Cardiac muscle cell (in vitro differentiated cells and primary cell): ENCODE results near the gene COPS2. TPM values are rescaled to one million over a fixed set of nuclear protein-coding genes. Genes with fewer than 3 reads are reported as not detected.

Experiments
- DNase-seq, 2 donors: peaks; one replicate each; pipeline versions ENCODE4 v3.0.0 to v3.0.0-alpha.2; 2010 to 2017; ENCODE audit warnings: low read depth in 1 of 2, low spot score in 1 of 2
- H3K27ac ChIP-seq: fragments of 200-600 bp; sonication (generic); 2 replicates; pipeline ENCODE4 v1.5.1; 2016
- H3K27me3 ChIP-seq: fragments of 200-600 bp; sonication (generic); 2 replicates; pipeline ENCODE4 v1.6.0; 2016; ENCODE audit warnings: control low read depth
- H3K36me3 ChIP-seq: fragments of 200-600 bp; sonication (generic); 2 replicates; pipeline ENCODE4 v1.5.1; 2016; ENCODE audit warnings: control low read depth
- H3K4me1 ChIP-seq: fragments of 200-600 bp; sonication (generic); 2 replicates; pipeline ENCODE4 v1.8.1; 2017; ENCODE audit warnings: low read depth, mild to moderate bottlenecking, mixed run types
- H3K4me3 ChIP-seq: fragments of 200-600 bp; sonication (generic); 2 replicates; pipeline ENCODE4 v1.5.1; 2016; ENCODE audit warnings: mild to moderate bottlenecking
- H3K9me3 ChIP-seq: fragments of 200-600 bp; sonication (generic); 2 replicates; pipeline ENCODE4 v1.5.1; 2017; ENCODE audit warnings: low read depth, mild to moderate bottlenecking, control low read depth
- polyA plus RNA-seq: library from polyadenylated mRNA; unstranded; fragments of >200 nt; fragmentation: Nextera tagmentation; extraction: Ambion mirVana; gene quantifications from 2 replicates; pipeline ENCODE4 v1.2.1, GENCODE V29; 2016
- total RNA-seq: library from RNA; depleted of rRNA; stranded (reverse); fragments of >200 nt; gene quantifications from 2 replicates; pipeline ENCODE4 v1.2.3, GENCODE V29; 2016
- TF ChIP-seq, protein P1 (sequence below): IDR thresholded peaks from 2 replicates; pipeline ENCODE4 v1.5.1; 2012; ENCODE audit warnings: low read depth, mild to moderate bottlenecking, low read length

The COPS2 gene
- total and polyA plus RNA-seq, 2 experiments from 2014 or later = 35.7 to 41.3 TPM

DNA sequence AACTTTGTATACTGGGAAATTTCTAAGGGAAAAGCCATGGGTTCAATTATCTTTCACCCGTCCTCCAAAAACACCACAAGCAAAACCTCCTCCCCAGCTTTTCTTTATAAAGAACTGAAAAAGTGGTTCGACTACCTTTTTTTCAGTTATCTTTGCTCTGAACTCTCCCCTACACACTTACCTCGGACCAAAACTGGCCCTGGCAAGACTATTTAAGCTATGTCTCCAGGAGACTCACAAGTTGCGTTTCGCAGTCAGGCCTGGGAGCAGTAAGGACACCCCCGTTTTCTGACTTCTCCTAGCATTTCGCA, 645 bp downstream of the COPS2 start:
- Histone ChIP-seq H3K9me3 (no peaks in the 10 kb centered on the region), H3K27me3 (no peaks in the 10 kb centered on the region), H3K36me3 (no peaks in the 10 kb centered on the region), H3K4me3 (peak overlapping the region; percentile 65), H3K27ac (peak overlapping the region; percentile 84), H3K4me1 (peaks cover 12% of the 10 kb centered on the region)
- no peak for DNase-seq
- TF ChIP-seq, protein P1, sequence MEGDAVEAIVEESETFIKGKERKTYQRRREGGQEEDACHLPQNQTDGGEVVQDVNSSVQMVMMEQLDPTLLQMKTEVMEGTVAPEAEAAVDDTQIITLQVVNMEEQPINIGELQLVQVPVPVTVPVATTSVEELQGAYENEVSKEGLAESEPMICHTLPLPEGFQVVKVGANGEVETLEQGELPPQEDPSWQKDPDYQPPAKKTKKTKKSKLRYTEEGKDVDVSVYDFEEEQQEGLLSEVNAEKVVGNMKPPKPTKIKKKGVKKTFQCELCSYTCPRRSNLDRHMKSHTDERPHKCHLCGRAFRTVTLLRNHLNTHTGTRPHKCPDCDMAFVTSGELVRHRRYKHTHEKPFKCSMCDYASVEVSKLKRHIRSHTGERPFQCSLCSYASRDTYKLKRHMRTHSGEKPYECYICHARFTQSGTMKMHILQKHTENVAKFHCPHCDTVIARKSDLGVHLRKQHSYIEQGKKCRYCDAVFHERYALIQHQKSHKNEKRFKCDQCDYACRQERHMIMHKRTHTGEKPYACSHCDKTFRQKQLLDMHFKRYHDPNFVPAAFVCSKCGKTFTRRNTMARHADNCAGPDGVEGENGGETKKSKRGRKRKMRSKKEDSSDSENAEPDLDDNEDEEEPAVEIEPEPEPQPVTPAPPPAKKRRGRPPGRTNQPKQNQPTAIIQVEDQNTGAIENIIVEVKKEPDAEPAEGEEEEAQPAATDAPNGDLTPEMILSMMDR = no peak

DNA sequence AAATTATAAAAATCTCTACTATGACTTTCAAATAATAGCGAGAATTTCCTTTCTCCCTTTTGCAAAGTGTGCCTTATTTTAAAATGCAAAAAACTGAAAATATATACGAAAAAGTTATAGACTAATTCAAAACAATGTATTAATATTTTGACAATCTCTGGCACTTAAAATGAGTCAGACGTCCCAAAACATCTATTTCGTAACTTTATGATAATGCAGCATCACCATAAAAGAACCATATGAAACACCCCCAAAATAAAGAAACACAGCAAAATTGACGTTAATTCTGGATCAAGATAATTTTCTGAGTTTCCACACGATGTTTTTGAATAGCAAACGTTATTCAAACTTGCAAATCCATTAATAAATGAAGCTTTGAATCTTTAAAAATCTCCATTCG, 1.0 kb downstream of the COPS2 start:
- Histone ChIP-seq H3K27me3 (no peaks in the 10 kb centered on the region), H3K4me1 (peaks cover 12% of the 10 kb centered on the region), H3K27ac (peak overlapping the region; percentile 84), H3K4me3 (peak overlapping the region; percentile 65), H3K9me3 (no peaks in the 10 kb centered on the region), H3K36me3 (no peaks in the 10 kb centered on the region)
- DNase-seq = peak in 1 of 2 donors; percentile 26
- TF ChIP-seq, protein P1 = no peak

DNA sequence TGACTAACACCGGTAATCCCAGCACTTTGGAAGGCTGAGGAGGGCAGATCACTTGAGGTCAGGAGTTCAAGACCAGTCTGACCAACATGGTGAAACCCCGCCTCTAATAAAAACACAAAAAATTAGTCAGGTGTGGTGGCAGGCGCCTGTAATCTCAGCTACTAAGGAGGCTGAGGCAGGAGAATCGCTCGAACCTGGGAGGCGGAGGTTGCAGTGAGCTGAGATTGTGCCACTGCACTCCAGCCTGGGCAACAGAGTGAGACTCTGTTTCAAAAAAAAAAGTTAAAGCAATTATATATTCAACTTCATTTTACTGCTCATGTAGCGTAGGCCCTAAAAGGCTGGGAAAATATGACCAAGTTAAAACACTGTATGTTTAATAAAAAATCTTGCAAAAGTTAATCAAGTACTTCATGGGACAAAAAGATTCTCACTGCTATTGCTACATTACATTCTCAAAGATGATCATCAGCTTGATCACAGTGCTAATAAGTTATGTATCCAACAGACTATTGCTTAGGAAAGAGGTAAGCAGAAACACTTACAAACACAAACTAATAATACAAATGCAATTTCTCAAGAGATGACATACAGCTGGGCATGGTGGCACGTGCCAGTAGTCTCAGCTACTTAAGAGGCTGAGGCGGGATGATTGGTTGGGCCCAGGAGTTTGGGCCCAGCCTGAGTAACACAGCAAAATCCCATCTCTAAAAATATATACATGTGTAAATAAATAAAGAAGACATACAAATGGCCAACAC, 2.7 kb downstream of the COPS2 start:
- Histone ChIP-seq H3K9me3 (no peaks in the 10 kb centered on the region), H3K36me3 (no peaks in the 10 kb centered on the region), H3K27ac (no peak overlapping the region), H3K27me3 (no peaks in the 10 kb centered on the region), H3K4me1 (peaks cover 12% of the 10 kb centered on the region), H3K4me3 (no peak overlapping the region)
- no peak for DNase-seq
- TF ChIP-seq, protein P1 = no peak

DNA sequence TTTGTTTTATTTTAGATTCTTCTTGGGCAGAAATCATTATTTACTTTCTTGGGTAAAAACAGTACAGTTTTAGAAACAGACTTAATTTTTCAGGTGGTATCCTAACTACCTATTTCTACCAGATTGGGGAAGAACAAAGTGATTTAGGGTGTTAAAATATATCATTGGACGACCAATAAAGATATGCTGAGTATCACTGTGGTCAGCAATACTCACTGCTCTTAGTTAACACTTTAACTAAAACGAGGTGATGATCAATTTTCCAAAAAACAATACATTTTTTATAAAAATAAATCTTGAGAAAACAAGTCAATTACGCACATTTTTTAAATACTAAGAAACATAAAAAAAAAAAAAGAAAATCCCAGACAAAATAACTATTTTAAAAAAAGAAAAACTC, 3.6 kb downstream of the COPS2 start:
- Histone ChIP-seq H3K27me3 (no peaks in the 10 kb centered on the region), H3K27ac (no peak overlapping the region), H3K4me3 (no peak overlapping the region), H3K36me3 (no peaks in the 10 kb centered on the region), H3K9me3 (no peaks in the 10 kb centered on the region), H3K4me1 (peaks cover 13% of the 10 kb centered on the region)
- TF ChIP-seq, protein P1 = no peak
- no peak for DNase-seq

DNA sequence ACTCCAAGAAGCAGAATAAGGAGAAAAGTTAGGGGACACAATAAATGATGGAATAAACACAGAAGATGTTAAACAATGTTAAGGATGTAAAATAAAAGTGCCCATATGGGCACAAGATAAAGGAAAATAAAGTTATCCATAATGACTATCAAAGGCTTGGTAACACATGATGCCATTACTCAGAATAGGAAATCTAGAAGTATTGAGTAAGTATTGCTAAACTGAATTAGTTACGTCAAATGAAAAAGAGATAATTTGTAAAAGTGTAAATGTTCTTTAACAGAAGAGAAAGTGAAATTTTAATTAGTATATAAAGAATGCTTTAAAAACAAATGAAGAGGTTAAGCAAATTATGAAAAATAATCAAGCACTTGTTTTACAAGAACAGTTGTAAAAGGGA, 6.7 kb downstream of the COPS2 start:
- no peak for DNase-seq
- H3K27me3 ChIP-seq = no peaks in the 10 kb centered on the region
- H3K27ac ChIP-seq = no peak overlapping the region
- H3K4me3 ChIP-seq = no peak overlapping the region
- H3K4me1 ChIP-seq = peaks cover 9% of the 10 kb centered on the region
- TF ChIP-seq, protein P1 = no peak
- H3K36me3 ChIP-seq = peaks cover 7% of the 10 kb centered on the region
- no peaks in the 10 kb centered on the region for H3K9me3 ChIP-seq
